Lower leg skin (tissue), 3 donors: ENCODE results near the gene MSN.

ENCODE experiments used
- CTCF ChIP-seq, 3 donors: fragments of 450-650 bp; IDR thresholded peaks; one replicate each; pipeline ENCODE4 v1.5.1; 2016; ENCODE audit warnings: antibody characterized with exemption in 3 of 3, mild to moderate bottlenecking in 3 of 3, moderate library complexity in 2 of 3
- POLR2A ChIP-seq, 2 donors: fragments of 450-650 bp; IDR thresholded peaks; one replicate each; pipeline ENCODE4 v1.6.1; 2016 to 2017; ENCODE audit warnings: antibody characterized with exemption in 2 of 2, mild to moderate bottlenecking in 1 of 2, moderate library complexity in 1 of 2

- TF ChIP-seq CTCF (IDR thresholded peaks at IDR 0.05) (no peak), POLR2A (IDR thresholded peaks at IDR 0.05) (no peak)
Measured at GRCh38 chrX:65674204-65674893, 6.9 kb downstream of the MSN start.
